ENCODE data around the gene WNT2.

The WNT2 gene

DNA sequence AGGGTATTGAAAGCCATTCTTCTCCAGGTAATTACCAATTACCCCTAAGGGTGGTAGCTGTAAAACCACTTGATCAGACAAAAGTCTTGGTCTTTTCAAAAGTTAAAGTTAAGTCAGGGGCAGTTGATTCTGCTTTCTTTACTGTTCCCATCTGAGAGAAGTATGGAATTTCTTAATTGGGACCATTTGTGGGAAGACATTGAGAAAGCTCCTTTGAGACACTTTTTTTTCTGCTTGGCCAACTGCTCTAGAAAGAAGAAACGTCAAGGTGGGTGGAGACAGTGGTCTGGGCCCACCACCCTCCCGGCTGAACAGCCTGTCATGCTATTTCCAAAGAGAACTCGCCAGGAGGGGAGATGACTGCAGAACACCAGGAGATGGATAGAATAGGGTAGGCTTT lies 45.3 kb downstream of the WNT2 start:
- TF ChIP-seq, protein P1, sequence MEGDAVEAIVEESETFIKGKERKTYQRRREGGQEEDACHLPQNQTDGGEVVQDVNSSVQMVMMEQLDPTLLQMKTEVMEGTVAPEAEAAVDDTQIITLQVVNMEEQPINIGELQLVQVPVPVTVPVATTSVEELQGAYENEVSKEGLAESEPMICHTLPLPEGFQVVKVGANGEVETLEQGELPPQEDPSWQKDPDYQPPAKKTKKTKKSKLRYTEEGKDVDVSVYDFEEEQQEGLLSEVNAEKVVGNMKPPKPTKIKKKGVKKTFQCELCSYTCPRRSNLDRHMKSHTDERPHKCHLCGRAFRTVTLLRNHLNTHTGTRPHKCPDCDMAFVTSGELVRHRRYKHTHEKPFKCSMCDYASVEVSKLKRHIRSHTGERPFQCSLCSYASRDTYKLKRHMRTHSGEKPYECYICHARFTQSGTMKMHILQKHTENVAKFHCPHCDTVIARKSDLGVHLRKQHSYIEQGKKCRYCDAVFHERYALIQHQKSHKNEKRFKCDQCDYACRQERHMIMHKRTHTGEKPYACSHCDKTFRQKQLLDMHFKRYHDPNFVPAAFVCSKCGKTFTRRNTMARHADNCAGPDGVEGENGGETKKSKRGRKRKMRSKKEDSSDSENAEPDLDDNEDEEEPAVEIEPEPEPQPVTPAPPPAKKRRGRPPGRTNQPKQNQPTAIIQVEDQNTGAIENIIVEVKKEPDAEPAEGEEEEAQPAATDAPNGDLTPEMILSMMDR (IDR thresholded peaks at IDR 0.05; ENCODE audit: insufficient read depth, low read length, poor library complexity, severe bottlenecking) = no peak
- no peak for TF ChIP-seq EZH2phosphoT487 (conservative IDR thresholded peaks at IDR 0.05; ENCODE audit: low read length)
- Histone ChIP-seq H3K9ac (ENCODE audit: low read length) (no peak overlapping the region), H3K4me2 (ENCODE audit: low read depth, low read length, poor library complexity, severe bottlenecking) (no peak overlapping the region), H3K4me3 (ENCODE audit: insufficient read depth, low read length, poor library complexity, severe bottlenecking) (no peak overlapping the region), H3K27me3 (ENCODE audit: low read length) (no peaks in the 10 kb centered on the region), H4K20me1 (ENCODE audit: low read depth, low read length) (no peaks in the 10 kb centered on the region), H3K79me2 (ENCODE audit: insufficient read depth, low read length) (no peaks in the 10 kb centered on the region), H3K9me2 (replicated peaks; ENCODE audit: insufficient read depth, low read length) (no peaks in the 10 kb centered on the region), H2AFZ (ENCODE audit: low read depth, low read length, severe bottlenecking) (no peak overlapping the region), H3K9me3 (ENCODE audit: insufficient read depth, low read length) (no peaks in the 10 kb centered on the region), H3K36me3 (ENCODE audit: low read length) (no peaks in the 10 kb centered on the region), H3K27ac (ENCODE audit: low read depth, low read length) (no peak overlapping the region), H3F3A (ENCODE audit: insufficient read depth) (no peaks in the 10 kb centered on the region)

DNA sequence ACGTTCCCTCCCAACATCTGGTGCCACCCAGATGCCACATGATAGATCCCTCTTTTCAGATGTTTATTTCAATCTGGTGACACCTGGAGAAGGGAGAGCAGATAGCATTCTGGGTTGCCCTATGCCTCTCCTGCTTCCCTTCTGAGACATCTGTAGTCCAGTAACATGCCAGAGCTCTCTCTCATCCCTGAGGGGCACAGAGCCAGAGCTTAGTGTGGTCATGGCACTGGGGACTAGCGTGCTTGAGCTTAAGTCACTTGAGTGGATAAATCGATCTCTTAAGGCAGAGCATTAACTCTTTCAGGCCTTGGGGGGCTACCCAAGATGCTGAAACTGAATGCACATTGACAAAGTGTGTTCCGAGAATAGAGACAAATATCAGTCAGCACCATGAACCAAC lies 47.9 kb downstream of the WNT2 start:
- TF ChIP-seq, protein P1 (IDR thresholded peaks at IDR 0.05; ENCODE audit: insufficient read depth, low read length, poor library complexity, severe bottlenecking) = no peak
- TF ChIP-seq EZH2phosphoT487 (conservative IDR thresholded peaks at IDR 0.05; ENCODE audit: low read length) = no peak
- H3K27me3 ChIP-seq (ENCODE audit: low read length) = no peaks in the 10 kb centered on the region
- no peaks in the 10 kb centered on the region for H4K20me1 ChIP-seq (ENCODE audit: low read depth, low read length)
- no peaks in the 10 kb centered on the region for H3K9me2 ChIP-seq (replicated peaks; ENCODE audit: insufficient read depth, low read length)
- H3K9me3 ChIP-seq (ENCODE audit: insufficient read depth, low read length) = no peaks in the 10 kb centered on the region
- H3F3A ChIP-seq (ENCODE audit: insufficient read depth) = no peaks in the 10 kb centered on the region
- H3K4me3 ChIP-seq (ENCODE audit: insufficient read depth, low read length, poor library complexity, severe bottlenecking) = no peak overlapping the region
- H3K9ac ChIP-seq (ENCODE audit: low read length) = no peak overlapping the region
- H3K4me2 ChIP-seq (ENCODE audit: low read depth, low read length, poor library complexity, severe bottlenecking) = no peak overlapping the region
- H3K27ac ChIP-seq (ENCODE audit: low read depth, low read length) = no peak overlapping the region
- H3K79me2 ChIP-seq (ENCODE audit: insufficient read depth, low read length) = no peaks in the 10 kb centered on the region
- no peaks in the 10 kb centered on the region for H3K36me3 ChIP-seq (ENCODE audit: low read length)
- no peak overlapping the region for H2AFZ ChIP-seq (ENCODE audit: low read depth, low read length, severe bottlenecking)

DNA sequence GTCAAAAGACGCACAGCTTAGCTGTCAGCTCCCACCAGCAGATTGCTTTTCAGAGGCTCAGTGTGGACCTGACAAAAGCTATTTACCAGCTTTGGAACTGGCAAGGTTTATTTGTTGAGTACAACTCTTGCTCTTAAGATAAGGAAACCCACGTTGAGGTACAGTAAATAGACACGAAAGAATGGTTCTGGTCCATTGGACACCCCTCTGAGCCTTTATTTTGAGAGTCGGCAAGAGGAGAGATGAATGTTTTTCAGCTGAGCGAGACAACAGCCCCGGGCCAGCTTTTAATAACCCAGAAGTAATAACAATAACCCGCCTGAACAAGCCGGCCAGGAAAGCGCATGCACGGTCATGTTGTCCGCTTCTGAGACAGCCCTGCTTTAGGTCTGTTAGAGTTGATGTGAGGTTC lies 49.0 kb downstream of the WNT2 start:
- H3K27me3 ChIP-seq (ENCODE audit: low read length) = no peaks in the 10 kb centered on the region
- no peaks in the 10 kb centered on the region for H4K20me1 ChIP-seq (ENCODE audit: low read depth, low read length)
- no peaks in the 10 kb centered on the region for H3K36me3 ChIP-seq (ENCODE audit: low read length)
- TF ChIP-seq EZH2phosphoT487 (conservative IDR thresholded peaks at IDR 0.05; ENCODE audit: low read length) = no peak
- TF ChIP-seq, protein P1 (IDR thresholded peaks at IDR 0.05; ENCODE audit: insufficient read depth, low read length, poor library complexity, severe bottlenecking) = no peak
- no peaks in the 10 kb centered on the region for H3K9me3 ChIP-seq (ENCODE audit: insufficient read depth, low read length)
- no peak overlapping the region for H3K4me2 ChIP-seq (ENCODE audit: low read depth, low read length, poor library complexity, severe bottlenecking)
- H3K27ac ChIP-seq (ENCODE audit: low read depth, low read length) = no peak overlapping the region
- H3F3A ChIP-seq (ENCODE audit: insufficient read depth) = no peaks in the 10 kb centered on the region
- no peaks in the 10 kb centered on the region for H3K9me2 ChIP-seq (replicated peaks; ENCODE audit: insufficient read depth, low read length)
- H3K4me3 ChIP-seq (ENCODE audit: insufficient read depth, low read length, poor library complexity, severe bottlenecking) = no peak overlapping the region
- no peaks in the 10 kb centered on the region for H3K79me2 ChIP-seq (ENCODE audit: insufficient read depth, low read length)
- H2AFZ ChIP-seq (ENCODE audit: low read depth, low read length, severe bottlenecking) = no peak overlapping the region
- H3K9ac ChIP-seq (ENCODE audit: low read length) = no peak overlapping the region
